Measurements from ENCODE around the gene LRCOL1. TPM values are rescaled to one million over a fixed set of nuclear protein-coding genes. Genes with fewer than 3 reads are reported as not detected.

LRCOL1 gene
- total RNA-seq, result not detected
- long read RNA-seq, partial matches to known transcripts, result 0 of 2 reads
- long read RNA-seq, other reads (novel, unspliced or antisense), result 2 of 2 reads

DNA sequence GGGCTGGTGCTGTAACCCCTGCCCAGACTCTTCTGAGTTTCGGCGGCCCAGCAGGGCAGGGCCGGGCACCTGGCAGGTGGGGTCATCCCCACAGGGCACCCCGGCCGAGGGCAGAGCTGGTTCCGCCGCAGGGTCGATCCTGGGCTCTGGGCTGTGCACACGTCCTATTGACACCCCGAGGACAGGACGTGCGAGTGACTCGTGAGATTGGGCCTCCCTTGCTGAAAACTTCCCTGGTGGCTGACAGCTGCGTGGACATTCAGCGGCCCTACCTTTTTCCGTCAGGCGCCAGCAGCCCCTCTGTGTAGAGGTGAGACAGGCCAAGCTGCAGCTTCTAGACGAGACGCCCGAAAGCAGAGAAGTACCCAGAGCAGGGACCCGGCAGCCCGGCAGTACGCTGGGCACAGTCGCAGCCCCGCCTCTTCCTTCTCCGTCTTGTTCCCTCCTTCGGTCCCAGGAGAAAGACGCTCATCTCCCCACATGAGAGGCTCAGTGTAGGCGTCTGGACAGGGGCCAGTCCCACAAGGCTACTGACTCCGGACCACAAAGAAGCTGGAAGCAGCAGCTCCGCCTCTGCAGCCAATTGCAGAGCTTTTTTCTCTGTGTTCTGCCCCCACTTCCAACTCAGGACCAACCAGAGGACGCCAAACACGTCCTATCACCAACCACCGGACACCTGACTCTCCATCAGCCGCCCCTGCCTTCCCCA is at the start of gene LRCOL1:
LRCOL1 (minus strand) TSS at position 532 of the 709 bp plus-strand sequence. CDS start 4,331 bp downstream, outside the sequence.
- intact Hi-C loops (cut with DNase I), result loop anchor here (10.0 kb wide), 1 partner anchor 455 kb away; no protein-coding TSS in a partner anchor
- DNase-seq (ENCODE audit: low spot score), result peak; percentile 71

DNA sequence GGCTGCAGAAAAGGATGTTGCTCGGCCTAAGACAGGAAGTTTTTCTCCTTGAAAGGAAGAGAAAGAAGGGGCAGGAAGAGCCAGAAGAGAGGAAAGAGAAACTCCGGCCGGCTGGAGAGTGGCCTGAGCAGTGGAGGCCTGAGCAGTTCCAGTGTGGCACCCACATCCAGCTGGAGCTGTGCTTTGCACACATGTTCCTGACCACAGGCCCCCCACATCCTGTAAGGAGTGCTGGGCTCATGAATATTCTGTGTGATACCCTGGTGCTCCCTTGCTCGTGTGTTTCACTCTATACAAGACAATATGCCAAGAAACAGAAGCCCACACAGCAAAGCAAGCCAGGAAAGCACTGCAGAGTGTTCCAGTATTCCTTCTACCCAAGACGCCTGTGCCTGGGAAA is 49.7 kb upstream of the LRCOL1 start:
- no peak for DNase-seq (ENCODE audit: low spot score)
- intact Hi-C loops (cut with DNase I), result no loop called here

GRCh38 chr12:132659146-132659545 is 48.8 kb upstream of the LRCOL1 start:
- intact Hi-C loops (cut with DNase I), result no loop called here

GRCh38 chr12:132658149-132658894 is 47.9 kb upstream of the LRCOL1 start:
- intact Hi-C loops (cut with DNase I), result no loop called here
- no peak for DNase-seq (ENCODE audit: low spot score)

More at GRCh38 chr12:132659146-132659545, 48.8 kb upstream of the LRCOL1 start:
- no peak for DNase-seq (ENCODE audit: low spot score)

- no peak for DNase-seq (ENCODE audit: low spot score)
- intact Hi-C loops (cut with DNase I), result no loop called here
These were observed 46.8 kb upstream of the LRCOL1 start for GRCh38 chr12:132657004-132657727.

GRCh38 chr12:132653567-132654290 is 43.3 kb upstream of the LRCOL1 start:
- DNase-seq (ENCODE audit: low spot score), result no peak
- intact Hi-C loops (cut with DNase I), result no loop called here

DNA sequence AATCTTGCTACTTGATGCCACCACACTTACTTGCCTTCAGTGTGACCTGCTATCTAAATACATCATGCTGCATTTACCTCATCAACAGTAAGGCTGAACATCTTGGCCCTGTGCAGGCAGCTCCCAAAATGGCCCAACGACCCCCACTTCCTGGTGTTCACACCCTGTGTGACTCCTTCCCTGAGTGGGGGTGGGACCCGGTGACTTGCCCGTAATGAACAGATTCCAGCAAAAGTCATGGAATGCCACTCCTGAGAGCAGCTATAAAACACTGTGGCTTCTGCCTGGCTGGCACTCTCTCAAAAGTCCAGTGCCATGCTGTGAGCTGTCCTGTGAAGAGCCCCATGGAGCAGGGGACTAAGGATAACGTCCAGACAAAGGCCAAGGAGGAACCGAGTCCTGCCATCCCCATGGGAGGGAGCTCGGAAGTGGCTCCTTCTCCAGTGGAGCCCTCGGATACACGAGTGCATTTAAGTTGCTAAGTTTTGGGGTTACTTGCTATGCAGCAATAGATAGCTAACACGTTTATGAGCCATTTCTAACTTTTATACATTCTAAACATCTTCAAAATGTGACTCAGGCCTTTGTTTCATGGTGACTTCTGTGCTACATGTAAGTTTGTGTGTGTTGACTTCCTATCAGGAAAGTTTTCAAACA is 41.2 kb upstream of the LRCOL1 start:
- intact Hi-C loops (cut with DNase I), result no loop called here
- DNase-seq (ENCODE audit: low spot score), result no peak

DNA sequence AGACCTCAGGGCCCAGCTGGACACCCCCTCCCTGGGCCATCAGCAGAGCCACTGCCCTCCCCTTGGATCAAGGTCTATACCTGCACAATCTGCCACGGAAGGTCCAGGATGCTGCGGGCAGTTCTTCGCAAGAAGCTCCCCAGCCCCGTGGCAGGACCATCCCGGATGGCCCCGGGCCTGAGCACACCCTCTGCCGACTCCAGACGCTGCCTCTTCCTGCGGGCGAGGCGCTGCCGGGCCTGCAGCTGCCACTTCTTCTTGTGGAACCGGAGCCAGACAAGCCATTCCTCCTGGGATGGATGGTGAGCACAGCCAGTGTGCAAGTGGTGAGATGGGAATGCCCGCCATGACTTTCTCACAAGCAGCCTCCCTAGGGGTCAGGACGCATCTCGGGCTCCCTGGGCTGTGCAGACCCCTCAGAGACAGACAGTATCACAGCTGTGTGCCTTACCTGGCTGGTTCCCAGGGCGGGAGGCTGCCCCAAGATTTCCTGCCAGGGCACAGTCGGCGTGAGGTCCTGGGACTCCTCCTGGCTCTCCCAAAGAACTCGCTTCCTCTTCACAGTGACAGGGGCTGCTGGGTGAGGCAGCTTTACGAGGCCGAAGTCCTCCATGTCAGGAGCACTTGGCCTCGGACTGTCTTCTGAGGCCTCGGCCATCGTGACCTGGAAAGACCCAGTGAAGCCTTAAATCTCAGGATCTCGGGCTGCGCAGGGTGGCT is 39.0 kb upstream of the LRCOL1 start:
- intact Hi-C loops (cut with DNase I), result no loop called here
- DNase-seq (ENCODE audit: low spot score), result no peak

GRCh38 chr12:132648616-132649225 is 38.3 kb upstream of the LRCOL1 start:
- DNase-seq (ENCODE audit: low spot score), result no peak
- intact Hi-C loops (cut with DNase I), result no loop called here

GRCh38 chr12:132647858-132648257 is 37.5 kb upstream of the LRCOL1 start:
- intact Hi-C loops (cut with DNase I), result no loop called here
- DNase-seq (ENCODE audit: low spot score), result no peak

GRCh38 chr12:132646850-132647249 is 36.5 kb upstream of the LRCOL1 start:
- DNase-seq (ENCODE audit: low spot score), result no peak
- intact Hi-C loops (cut with DNase I), result no loop called here

DNA sequence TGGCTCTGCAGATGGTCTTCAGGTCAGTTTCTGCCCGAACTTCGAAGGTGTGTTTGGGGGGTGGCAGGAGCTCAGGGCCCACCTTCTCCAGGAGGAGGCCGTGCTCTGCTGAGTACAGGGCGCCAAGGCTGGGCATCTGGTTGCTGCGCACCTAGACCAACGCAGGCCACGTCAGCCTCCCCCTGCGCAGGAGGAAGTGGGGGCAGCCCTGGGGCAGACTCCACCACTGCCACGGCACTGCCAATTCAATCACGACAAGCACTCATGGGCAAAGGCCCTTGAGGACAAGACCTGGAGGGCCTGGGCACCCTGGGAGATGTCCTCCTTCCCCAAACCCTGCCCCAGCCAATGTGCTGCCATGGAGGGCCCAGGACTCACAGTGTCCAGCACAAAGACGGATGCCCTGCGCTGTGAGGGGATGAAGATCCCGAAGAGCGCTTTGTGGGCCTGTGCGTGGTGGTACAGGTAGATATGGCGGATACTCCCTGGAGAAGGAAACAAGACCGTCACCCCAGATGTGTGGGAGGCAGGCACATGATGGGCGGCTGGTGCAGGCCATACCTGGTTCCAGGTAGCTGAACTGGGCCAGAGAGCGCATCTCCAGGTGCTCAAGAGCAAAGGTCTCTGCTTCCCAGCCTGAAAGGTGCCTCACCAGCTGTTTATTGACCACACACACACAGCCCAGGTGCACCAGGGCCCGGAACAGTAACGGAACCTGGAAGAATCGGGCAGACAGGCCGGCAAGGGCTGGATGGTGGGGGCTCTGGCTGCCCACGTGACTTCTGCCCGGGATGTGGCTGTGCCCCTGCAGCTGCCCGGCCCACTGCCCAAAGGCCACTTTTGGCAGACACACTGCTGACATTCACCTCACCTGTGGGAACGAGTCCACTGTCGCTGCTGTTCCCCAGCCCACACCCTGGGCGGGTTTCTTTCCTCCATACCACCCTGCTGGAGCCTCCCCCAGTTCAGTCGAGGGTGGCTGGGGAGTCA is 32.8 kb upstream of the LRCOL1 start:
- DNase-seq (ENCODE audit: low spot score), result no peak
- intact Hi-C loops (cut with DNase I), result no loop called here

DNA sequence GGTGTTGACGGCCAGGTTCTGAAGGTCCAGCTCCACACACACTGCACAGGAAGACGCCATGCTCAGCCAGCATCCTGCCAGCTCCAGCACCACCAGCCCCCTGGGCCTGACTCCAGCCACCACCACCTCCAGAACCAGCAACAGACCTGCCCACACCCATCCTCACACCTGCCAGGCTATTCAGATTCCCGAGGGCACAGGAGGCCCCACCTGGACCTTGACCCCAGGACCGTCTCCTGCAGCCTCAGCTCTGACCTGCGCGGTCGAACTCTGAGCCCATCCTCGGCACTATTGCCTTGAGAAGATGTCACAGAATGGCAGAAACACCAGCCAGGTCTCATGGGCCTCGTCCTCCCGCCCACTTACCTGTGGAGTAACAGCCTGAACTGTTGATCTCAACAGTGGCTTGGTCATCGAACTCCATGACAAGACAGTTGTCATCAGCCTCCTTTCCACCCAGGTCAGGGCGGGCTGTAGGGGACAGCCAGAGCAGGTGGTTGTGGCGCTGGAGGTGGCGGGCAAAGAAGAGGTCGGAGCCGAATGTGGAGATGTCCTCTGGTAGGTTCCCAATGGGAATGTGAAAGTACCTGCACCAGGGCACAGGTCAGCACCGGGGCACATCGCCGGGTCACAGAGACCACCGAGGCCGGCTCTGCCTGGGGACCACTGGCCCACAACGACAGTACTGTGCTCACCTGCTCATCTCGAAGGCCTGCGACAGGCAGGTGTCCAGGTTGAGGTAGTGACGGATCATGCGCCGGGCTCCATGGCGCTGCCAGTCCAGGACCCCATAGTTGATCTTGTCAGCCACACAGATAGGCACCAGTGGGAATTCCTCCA is 31.6 kb upstream of the LRCOL1 start:
- DNase-seq (ENCODE audit: low spot score), result no peak
- intact Hi-C loops (cut with DNase I), result no loop called here

- intact Hi-C loops (cut with DNase I), result no loop called here
- no peak for DNase-seq (ENCODE audit: low spot score)
These were observed 30.6 kb upstream of the LRCOL1 start for GRCh38 chr12:132640936-132641335.

GRCh38 chr12:132639956-132640520 is 29.7 kb upstream of the LRCOL1 start:
- DNase-seq (ENCODE audit: low spot score), result no peak
- intact Hi-C loops (cut with DNase I), result no loop called here
